Measurements from ENCODE around the gene CACNA2D4. TPM values are rescaled to one million over a fixed set of nuclear protein-coding genes. Genes with fewer than 3 reads are reported as not detected.
A peak's percentile ranks its signal among the peaks of the same experiment; 100 is the strongest.

Gene CACNA2D4
- not detected in 2 replicates for total RNA-seq
- long read RNA-seq: 0 reads

GRCh38 chr12:1918081-1918883 is at the start of gene CACNA2D4:
Gene CACNA2D4 (minus strand): TSS chr12:1918652. CDS start chr12:1918473, 179 bp downstream.
- Mint-ChIP-seq H3K27me3 (ENCODE audit: unreplicated experiment) (peaks cover 24% of the 10 kb centered on the region), H3K4me1 (ENCODE audit: unreplicated experiment) (no peaks in the 10 kb centered on the region), H3K36me3 (ENCODE audit: unreplicated experiment) (no peaks in the 10 kb centered on the region), H3K27ac (ENCODE audit: unreplicated experiment) (no peak within 1 kb of the TSS), H3K4me3 (ENCODE audit: unreplicated experiment) (no peak within 1 kb of the TSS), H3K9me3 (ENCODE audit: unreplicated experiment) (no peaks in the 10 kb centered on the region)
- DNase-seq (ENCODE audit: extremely low spot score, unreplicated experiment): peak; percentile 71
- TF ChIP-seq CTCF (IDR thresholded peaks at IDR 0.05): no peak

GRCh38 chr12:1966561-1967226 is 48.2 kb upstream of the CACNA2D4 start:
- TF ChIP-seq CTCF (IDR thresholded peaks at IDR 0.05): no peak
- Mint-ChIP-seq H3K4me3 (ENCODE audit: unreplicated experiment) (no peak overlapping the region), H3K27ac (ENCODE audit: unreplicated experiment) (no peak overlapping the region), H3K9me3 (ENCODE audit: unreplicated experiment) (no peaks in the 10 kb centered on the region), H3K27me3 (ENCODE audit: unreplicated experiment) (no peaks in the 10 kb centered on the region), H3K4me1 (ENCODE audit: unreplicated experiment) (peaks cover 6% of the 10 kb centered on the region), H3K36me3 (ENCODE audit: unreplicated experiment) (peaks cover 46% of the 10 kb centered on the region)
- no peak for DNase-seq (ENCODE audit: extremely low spot score, unreplicated experiment)

- Mint-ChIP-seq H3K9me3 (ENCODE audit: unreplicated experiment) (no peaks in the 10 kb centered on the region), H3K36me3 (ENCODE audit: unreplicated experiment) (peaks cover 46% of the 10 kb centered on the region), H3K4me1 (ENCODE audit: unreplicated experiment) (peaks cover 6% of the 10 kb centered on the region), H3K4me3 (ENCODE audit: unreplicated experiment) (no peak overlapping the region), H3K27me3 (ENCODE audit: unreplicated experiment) (no peaks in the 10 kb centered on the region), H3K27ac (ENCODE audit: unreplicated experiment) (no peak overlapping the region)
- TF ChIP-seq CTCF (IDR thresholded peaks at IDR 0.05): no peak
- DNase-seq (ENCODE audit: extremely low spot score, unreplicated experiment): no peak
Measured at GRCh38 chr12:1965916-1966315, 47.5 kb upstream of the CACNA2D4 start.

GRCh38 chr12:1962051-1963020 is 43.9 kb upstream of the CACNA2D4 start:
- no peak overlapping the region for H3K4me3 Mint-ChIP-seq (ENCODE audit: unreplicated experiment)
- H3K27ac Mint-ChIP-seq (ENCODE audit: unreplicated experiment): no peak overlapping the region
- no peak for TF ChIP-seq CTCF (IDR thresholded peaks at IDR 0.05)

More at GRCh38 chr12:1962051-1963020, 43.9 kb upstream of the CACNA2D4 start:
- Mint-ChIP-seq H3K4me1 (ENCODE audit: unreplicated experiment) (no peaks in the 10 kb centered on the region), H3K27me3 (ENCODE audit: unreplicated experiment) (no peaks in the 10 kb centered on the region), H3K36me3 (ENCODE audit: unreplicated experiment) (peaks cover 53% of the 10 kb centered on the region), H3K9me3 (ENCODE audit: unreplicated experiment) (peaks cover 3% of the 10 kb centered on the region)
- no peak for DNase-seq (ENCODE audit: extremely low spot score, unreplicated experiment)

Data from osteocyte (in vitro differentiated cells).